Ovary (tissue), 3 donors: ENCODE measurements around the gene PRODH2.

Experiments used
- CTCF ChIP-seq, 3 donors: fragments of 450-650 bp in 2 of 3; fragments of 200-600 bp in 1 of 3; IDR thresholded peaks; one replicate each; pipeline versions ENCODE4 v1.5.1 to v1.8.0; 2016 to 2022; ENCODE audit warnings: antibody characterized with exemption in 3 of 3, mild to moderate bottlenecking in 1 of 3
- POLR2A ChIP-seq: fragments of 450-650 bp; IDR thresholded peaks from one replicate; pipeline ENCODE4 v1.6.1; 2017; ENCODE audit warnings: antibody characterized with exemption, mild to moderate bottlenecking, moderate library complexity
- donor health status: DM: no; HTN: no; CAD: no.

- TF ChIP-seq POLR2A (no peak), CTCF (IDR thresholded peaks at IDR 0.05) (no peak)
Measured at GRCh38 chr19:35833972-35834371, 21.3 kb upstream of the PRODH2 start.
